WTC11 (cell line): ENCODE measurements around the gene SERPINB13. TPM values are rescaled to one million over a fixed set of nuclear protein-coding genes. Genes with fewer than 3 reads are reported as not detected.

Experiments
- ATAC-seq: fragments of 200-7000 bp; cut with Tn5 transposase; 2 replicates; pipeline ENCODE4 v1.10.0; 2021; ENCODE audit warnings: mild to moderate bottlenecking, moderate library complexity
- CTCF ChIA-PET: fragments of 300-600 bp; sonication (Branson Sonifier 250); formaldehyde crosslinking; loops from one replicate; lab custom pipeline; 2021; ENCODE audit warnings: antibody characterized with exemption; lab: Charles Lee
- POLR2A ChIA-PET: fragments of 350-600 bp; sonication (Branson Sonifier 250); formaldehyde crosslinking; loops from one replicate; lab custom pipeline; 2021; ENCODE audit warnings: antibody characterized with exemption; lab: Charles Lee
- DNase-seq: peaks from one replicate; pipeline ENCODE4 v3.0.0; 2021; ENCODE audit warnings: low spot score
- H3K27ac Mint-ChIP-seq: 2 replicates; pipeline ENCODE4 v1.8.0; 2021; ENCODE audit warnings: mixed read lengths
- H3K27me3 Mint-ChIP-seq: 2 replicates; pipeline ENCODE4 v1.8.0; 2021; ENCODE audit warnings: low read depth, mild to moderate bottlenecking, moderate library complexity, mixed read lengths
- H3K36me3 Mint-ChIP-seq: 2 replicates; pipeline ENCODE4 v1.8.0; 2021; ENCODE audit warnings: mixed read lengths
- H3K4me1 Mint-ChIP-seq: 2 replicates; pipeline ENCODE4 v1.8.0; 2022; ENCODE audit warnings: mixed read lengths
- H3K4me3 Mint-ChIP-seq: 2 replicates; pipeline ENCODE4 v1.8.0; 2021; ENCODE audit warnings: mild to moderate bottlenecking, moderate library complexity, mixed read lengths
- H3K9me3 Mint-ChIP-seq: 2 replicates; pipeline ENCODE4 v1.8.0; 2021; ENCODE audit warnings: mixed read lengths
- ATF1 ChIP-seq: sonication (generic); formaldehyde crosslinking; IDR thresholded peaks from 2 replicates; pipeline ENCODE4 v1.8.1; 2023; ENCODE audit warnings: mild to moderate bottlenecking, moderate library complexity, missing genetic modification reagents
- CBFB ChIP-seq: sonication (generic); formaldehyde crosslinking; IDR thresholded peaks from 2 replicates; pipeline ENCODE4 v1.8.1; 2022; ENCODE audit warnings: mild to moderate bottlenecking, low read depth, missing genetic modification reagents
- ETV6 ChIP-seq: sonication (generic); formaldehyde crosslinking; IDR thresholded peaks from 2 replicates; pipeline ENCODE4 v1.8.1; 2022; ENCODE audit warnings: mild to moderate bottlenecking, missing genetic modification reagents
- FOXJ3 ChIP-seq: sonication (generic); formaldehyde crosslinking; IDR thresholded peaks from 2 replicates; pipeline ENCODE4 v1.9.0; 2021; ENCODE audit warnings: missing genetic modification reagents, mild to moderate bottlenecking, borderline replicate concordance
- JAZF1 ChIP-seq: fragments of 250-450 bp; sonication (Bioruptor Pico); IDR thresholded peaks from 2 replicates; pipeline ENCODE4 v1.9.0; 2021; ENCODE audit warnings: moderate library complexity, mild to moderate bottlenecking, inconsistent platforms
- KAT7 ChIP-seq: sonication (generic); formaldehyde crosslinking; IDR thresholded peaks from 2 replicates; pipeline ENCODE4 v1.8.1; 2023; ENCODE audit warnings: missing genetic modification reagents, mild to moderate bottlenecking, borderline replicate concordance
- MYBL2 ChIP-seq: sonication (generic); formaldehyde crosslinking; IDR thresholded peaks from 2 replicates; pipeline ENCODE4 v1.8.1; 2023; ENCODE audit warnings: mild to moderate bottlenecking, moderate library complexity, missing genetic modification reagents
- NFATC4 ChIP-seq: fragments of 250-450 bp; sonication (Bioruptor Pico); IDR thresholded peaks from 2 replicates; pipeline ENCODE4 v1.9.0; 2021; ENCODE audit warnings: mild to moderate bottlenecking
- OVOL2 ChIP-seq: fragments of 250-450 bp; sonication (Bioruptor Pico); IDR thresholded peaks from 2 replicates; pipeline ENCODE4 v1.9.0; 2021; ENCODE audit warnings: mild to moderate bottlenecking, borderline replicate concordance
- PRRX2 ChIP-seq: fragments of 250-450 bp; sonication (Bioruptor Pico); IDR thresholded peaks from 2 replicates; pipeline ENCODE4 v1.8.0; 2021; ENCODE audit warnings: mild to moderate bottlenecking
- TEAD4 ChIP-seq: sonication (generic); formaldehyde crosslinking; IDR thresholded peaks from 2 replicates; pipeline ENCODE4 v1.8.0; 2022; ENCODE audit warnings: mild to moderate bottlenecking, missing genetic modification reagents
- ZBTB21 ChIP-seq: sonication (generic); formaldehyde crosslinking; IDR thresholded peaks from 2 replicates; pipeline ENCODE4 v1.8.1; 2023; ENCODE audit warnings: mild to moderate bottlenecking, missing genetic modification reagents, borderline replicate concordance
- ZNF219 ChIP-seq: sonication (generic); formaldehyde crosslinking; IDR thresholded peaks from 2 replicates; pipeline ENCODE4 v1.8.0; 2023; ENCODE audit warnings: missing genetic modification reagents, mild to moderate bottlenecking, borderline replicate concordance
- ZNF317 ChIP-seq: sonication (generic); formaldehyde crosslinking; IDR thresholded peaks from 2 replicates; pipeline ENCODE4 v1.8.1; 2023; ENCODE audit warnings: low read depth, mild to moderate bottlenecking, moderate library complexity, missing genetic modification reagents, borderline replicate concordance
- ZNF671 ChIP-seq: fragments of 250-450 bp; sonication (Bioruptor Pico); IDR thresholded peaks from 2 replicates; pipeline ENCODE4 v1.8.0; 2021; ENCODE audit warnings: mild to moderate bottlenecking
- total RNA-seq: library from RNA; stranded (reverse); gene quantifications from 3 replicates; pipeline ENCODE4 v1.2.3, GENCODE V29; 2021
- TF ChIP-seq, protein P1 (sequence below): sonication (generic); formaldehyde crosslinking; IDR thresholded peaks from 2 replicates; pipeline ENCODE4 v1.8.1; 2022; ENCODE audit warnings: missing genetic modification reagents, borderline replicate concordance
- TF ChIP-seq, protein P2 (sequence below): sonication (generic); formaldehyde crosslinking; IDR thresholded peaks from 2 replicates; pipeline ENCODE4 v1.8.1; 2023; ENCODE audit warnings: mild to moderate bottlenecking, missing genetic modification reagents, borderline replicate concordance
- TF ChIP-seq, protein P3 (sequence below): sonication (generic); formaldehyde crosslinking; IDR thresholded peaks from 2 replicates; pipeline ENCODE4 v1.8.0; 2022; ENCODE audit warnings: mild to moderate bottlenecking, missing genetic modification reagents
- TF ChIP-seq, protein P4 (sequence below): sonication (generic); formaldehyde crosslinking; IDR thresholded peaks from 2 replicates; pipeline ENCODE4 v1.8.1; 2022; ENCODE audit warnings: mild to moderate bottlenecking, missing genetic modification reagents, moderate library complexity, borderline replicate concordance

The SERPINB13 gene
- total RNA-seq, 1 experiment from 2014 or later = not detected

DNA sequence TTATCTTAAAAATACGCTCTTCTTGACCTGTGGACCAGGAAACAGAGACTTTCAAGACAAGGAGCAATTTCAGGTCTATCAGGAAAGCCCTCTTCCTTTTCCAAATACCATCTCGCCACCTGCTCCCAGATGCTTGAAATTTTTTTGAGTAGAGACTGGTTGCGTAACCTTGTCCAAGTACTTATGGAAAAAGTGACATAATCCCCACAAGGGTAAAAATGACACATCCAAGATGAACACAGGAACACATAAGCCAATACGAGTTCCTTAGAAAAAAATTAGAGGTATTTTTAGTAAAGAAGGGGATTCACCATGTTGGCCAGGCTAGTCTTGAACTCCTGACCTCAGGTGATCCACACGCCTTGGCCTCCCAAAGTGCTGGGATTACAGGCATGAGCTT, 1.8 kb downstream of the SERPINB13 start (continued):
- no peak for TF ChIP-seq MYBL2 (CRISPR knock-in tag)
- TF ChIP-seq KAT7 = no peak
- TF ChIP-seq FOXJ3 = no peak
- TF ChIP-seq, protein P1, sequence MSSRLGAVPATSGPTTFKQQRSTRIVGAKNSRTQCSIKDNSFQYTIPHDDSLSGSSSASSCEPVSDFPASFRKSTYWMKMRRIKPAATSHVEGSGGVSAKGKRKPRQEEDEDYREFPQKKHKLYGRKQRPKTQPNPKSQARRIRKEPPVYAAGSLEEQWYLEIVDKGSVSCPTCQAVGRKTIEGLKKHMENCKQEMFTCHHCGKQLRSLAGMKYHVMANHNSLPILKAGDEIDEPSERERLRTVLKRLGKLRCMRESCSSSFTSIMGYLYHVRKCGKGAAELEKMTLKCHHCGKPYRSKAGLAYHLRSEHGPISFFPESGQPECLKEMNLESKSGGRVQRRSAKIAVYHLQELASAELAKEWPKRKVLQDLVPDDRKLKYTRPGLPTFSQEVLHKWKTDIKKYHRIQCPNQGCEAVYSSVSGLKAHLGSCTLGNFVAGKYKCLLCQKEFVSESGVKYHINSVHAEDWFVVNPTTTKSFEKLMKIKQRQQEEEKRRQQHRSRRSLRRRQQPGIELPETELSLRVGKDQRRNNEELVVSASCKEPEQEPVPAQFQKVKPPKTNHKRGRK (CRISPR knock-in tag) = no peak
- TF ChIP-seq, protein P2, sequence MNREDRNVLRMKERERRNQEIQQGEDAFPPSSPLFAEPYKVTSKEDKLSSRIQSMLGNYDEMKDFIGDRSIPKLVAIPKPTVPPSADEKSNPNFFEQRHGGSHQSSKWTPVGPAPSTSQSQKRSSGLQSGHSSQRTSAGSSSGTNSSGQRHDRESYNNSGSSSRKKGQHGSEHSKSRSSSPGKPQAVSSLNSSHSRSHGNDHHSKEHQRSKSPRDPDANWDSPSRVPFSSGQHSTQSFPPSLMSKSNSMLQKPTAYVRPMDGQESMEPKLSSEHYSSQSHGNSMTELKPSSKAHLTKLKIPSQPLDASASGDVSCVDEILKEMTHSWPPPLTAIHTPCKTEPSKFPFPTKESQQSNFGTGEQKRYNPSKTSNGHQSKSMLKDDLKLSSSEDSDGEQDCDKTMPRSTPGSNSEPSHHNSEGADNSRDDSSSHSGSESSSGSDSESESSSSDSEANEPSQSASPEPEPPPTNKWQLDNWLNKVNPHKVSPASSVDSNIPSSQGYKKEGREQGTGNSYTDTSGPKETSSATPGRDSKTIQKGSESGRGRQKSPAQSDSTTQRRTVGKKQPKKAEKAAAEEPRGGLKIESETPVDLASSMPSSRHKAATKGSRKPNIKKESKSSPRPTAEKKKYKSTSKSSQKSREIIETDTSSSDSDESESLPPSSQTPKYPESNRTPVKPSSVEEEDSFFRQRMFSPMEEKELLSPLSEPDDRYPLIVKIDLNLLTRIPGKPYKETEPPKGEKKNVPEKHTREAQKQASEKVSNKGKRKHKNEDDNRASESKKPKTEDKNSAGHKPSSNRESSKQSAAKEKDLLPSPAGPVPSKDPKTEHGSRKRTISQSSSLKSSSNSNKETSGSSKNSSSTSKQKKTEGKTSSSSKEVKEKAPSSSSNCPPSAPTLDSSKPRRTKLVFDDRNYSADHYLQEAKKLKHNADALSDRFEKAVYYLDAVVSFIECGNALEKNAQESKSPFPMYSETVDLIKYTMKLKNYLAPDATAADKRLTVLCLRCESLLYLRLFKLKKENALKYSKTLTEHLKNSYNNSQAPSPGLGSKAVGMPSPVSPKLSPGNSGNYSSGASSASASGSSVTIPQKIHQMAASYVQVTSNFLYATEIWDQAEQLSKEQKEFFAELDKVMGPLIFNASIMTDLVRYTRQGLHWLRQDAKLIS (CRISPR knock-in tag) = no peak
- no peak for TF ChIP-seq TEAD4 (CRISPR knock-in tag)
- TF ChIP-seq, protein P3, sequence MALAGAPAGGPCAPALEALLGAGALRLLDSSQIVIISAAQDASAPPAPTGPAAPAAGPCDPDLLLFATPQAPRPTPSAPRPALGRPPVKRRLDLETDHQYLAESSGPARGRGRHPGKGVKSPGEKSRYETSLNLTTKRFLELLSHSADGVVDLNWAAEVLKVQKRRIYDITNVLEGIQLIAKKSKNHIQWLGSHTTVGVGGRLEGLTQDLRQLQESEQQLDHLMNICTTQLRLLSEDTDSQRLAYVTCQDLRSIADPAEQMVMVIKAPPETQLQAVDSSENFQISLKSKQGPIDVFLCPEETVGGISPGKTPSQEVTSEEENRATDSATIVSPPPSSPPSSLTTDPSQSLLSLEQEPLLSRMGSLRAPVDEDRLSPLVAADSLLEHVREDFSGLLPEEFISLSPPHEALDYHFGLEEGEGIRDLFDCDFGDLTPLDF (CRISPR knock-in tag) = no peak

DNA sequence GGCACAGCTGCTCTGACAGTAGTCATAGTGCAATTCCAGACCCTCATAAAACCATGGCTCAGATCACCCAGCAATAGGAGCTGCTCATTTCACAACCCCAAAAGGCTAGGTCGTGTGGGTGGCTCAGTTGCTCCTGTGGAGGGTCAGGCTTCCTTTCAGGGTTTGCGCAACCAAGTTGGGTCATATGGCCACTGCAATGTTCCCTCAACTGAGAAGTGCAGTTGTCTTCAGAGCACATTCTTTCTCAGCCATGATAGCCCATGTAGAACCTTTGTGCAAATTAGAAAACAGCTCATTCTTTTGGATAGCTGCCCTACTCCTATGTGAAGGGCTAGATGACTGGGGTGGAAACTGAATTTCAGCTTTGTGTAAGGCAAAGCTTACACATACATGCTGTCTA, 3.2 kb downstream of the SERPINB13 start:
- TF ChIP-seq TEAD4 (CRISPR knock-in tag) (no peak), ETV6 (CRISPR knock-in tag) (no peak), ZNF671 (CRISPR knock-in tag) (no peak), PRRX2 (no peak), ZBTB21 (no peak), ZNF219 (CRISPR knock-in tag) (no peak), OVOL2 (CRISPR knock-in tag) (no peak)
- ATAC-seq = no peak

DNA sequence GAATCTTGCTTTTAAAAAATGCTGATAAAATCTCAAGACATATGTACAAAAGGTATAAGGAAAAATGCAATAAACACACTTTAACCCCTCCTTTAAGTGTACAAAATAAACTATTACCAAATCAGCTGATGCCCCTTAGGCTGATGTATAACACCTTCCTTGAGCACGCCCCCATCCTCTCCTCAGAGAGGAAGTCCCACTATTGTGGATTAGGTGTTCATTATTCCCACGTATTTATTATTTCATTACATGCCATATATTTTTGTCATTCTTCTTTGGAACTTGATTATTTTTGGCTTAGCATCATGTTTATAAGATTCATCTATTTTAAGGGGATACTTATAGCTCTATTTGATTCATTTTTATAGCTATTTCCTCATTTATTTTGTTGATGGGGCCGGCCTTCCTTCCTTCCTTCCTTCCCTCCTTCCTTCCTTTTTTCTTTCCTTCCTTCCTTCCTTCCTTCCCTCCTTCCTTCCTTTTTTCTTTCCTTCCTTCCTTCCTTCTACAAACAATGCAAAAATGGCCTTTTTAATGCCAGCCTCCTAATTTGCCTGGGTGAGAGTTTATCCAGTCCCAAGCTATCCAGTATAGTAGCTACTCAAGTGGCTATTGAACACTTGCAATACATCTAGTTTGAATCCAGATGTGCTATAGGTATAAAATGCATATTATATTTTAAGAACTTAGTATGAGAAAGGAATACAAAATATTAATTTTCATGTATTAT, 4.0 kb downstream of the SERPINB13 start:
- Mint-ChIP-seq H3K4me1 (peaks cover 4% of the 10 kb centered on the region), H3K27me3 (no peaks in the 10 kb centered on the region), H3K36me3 (no peaks in the 10 kb centered on the region), H3K9me3 (no peaks in the 10 kb centered on the region), H3K4me3 (no peak overlapping the region), H3K27ac (no peak overlapping the region)
- ChIA-PET POLR2A (no interaction called here), CTCF (no interaction called here)
- no peak for DNase-seq
- no peak for ATAC-seq
- TF ChIP-seq, protein P2 (CRISPR knock-in tag) = no peak
- TF ChIP-seq CBFB = no peak
- TF ChIP-seq JAZF1 = no peak
- no peak for TF ChIP-seq OVOL2 (CRISPR knock-in tag)
- TF ChIP-seq ZNF317 (CRISPR knock-in tag) = no peak
- TF ChIP-seq NFATC4 (CRISPR knock-in tag) = no peak
- TF ChIP-seq, protein P4, sequence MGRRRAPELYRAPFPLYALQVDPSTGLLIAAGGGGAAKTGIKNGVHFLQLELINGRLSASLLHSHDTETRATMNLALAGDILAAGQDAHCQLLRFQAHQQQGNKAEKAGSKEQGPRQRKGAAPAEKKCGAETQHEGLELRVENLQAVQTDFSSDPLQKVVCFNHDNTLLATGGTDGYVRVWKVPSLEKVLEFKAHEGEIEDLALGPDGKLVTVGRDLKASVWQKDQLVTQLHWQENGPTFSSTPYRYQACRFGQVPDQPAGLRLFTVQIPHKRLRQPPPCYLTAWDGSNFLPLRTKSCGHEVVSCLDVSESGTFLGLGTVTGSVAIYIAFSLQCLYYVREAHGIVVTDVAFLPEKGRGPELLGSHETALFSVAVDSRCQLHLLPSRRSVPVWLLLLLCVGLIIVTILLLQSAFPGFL = no peak
- TF ChIP-seq ATF1 (CRISPR knock-in tag) = no peak

More for the DNA sequence above, 3.2 kb downstream of the SERPINB13 start:
- Mint-ChIP-seq H3K4me3 (no peak overlapping the region), H3K27ac (no peak overlapping the region), H3K27me3 (no peaks in the 10 kb centered on the region), H3K9me3 (no peaks in the 10 kb centered on the region), H3K4me1 (peaks cover 4% of the 10 kb centered on the region), H3K36me3 (no peaks in the 10 kb centered on the region)
- ChIA-PET POLR2A (no interaction called here), CTCF (interaction anchor here (0.7 kb wide), 1 partner anchor 152 kb away, joined by 4 read pairs; no protein-coding TSS in a partner anchor)
- no peak for DNase-seq
